GM19328 (cell line): ENCODE results near the gene MINK1.
"Not testable (repeated sequence)": the region's sequence is repeated elsewhere in the genome, so short reads cannot be mapped to it uniquely, and the experiment has no call there.

ENCODE experiments used
- ATAC-seq: cut with Tn5 transposase; IDR thresholded peaks from one replicate; pipeline ENCODE4 v1.9.1; 2021; ENCODE audit warnings: mild to moderate bottlenecking, moderate library complexity; ENCODE audit not compliant: unreplicated experiment

The MINK1 gene

DNA sequence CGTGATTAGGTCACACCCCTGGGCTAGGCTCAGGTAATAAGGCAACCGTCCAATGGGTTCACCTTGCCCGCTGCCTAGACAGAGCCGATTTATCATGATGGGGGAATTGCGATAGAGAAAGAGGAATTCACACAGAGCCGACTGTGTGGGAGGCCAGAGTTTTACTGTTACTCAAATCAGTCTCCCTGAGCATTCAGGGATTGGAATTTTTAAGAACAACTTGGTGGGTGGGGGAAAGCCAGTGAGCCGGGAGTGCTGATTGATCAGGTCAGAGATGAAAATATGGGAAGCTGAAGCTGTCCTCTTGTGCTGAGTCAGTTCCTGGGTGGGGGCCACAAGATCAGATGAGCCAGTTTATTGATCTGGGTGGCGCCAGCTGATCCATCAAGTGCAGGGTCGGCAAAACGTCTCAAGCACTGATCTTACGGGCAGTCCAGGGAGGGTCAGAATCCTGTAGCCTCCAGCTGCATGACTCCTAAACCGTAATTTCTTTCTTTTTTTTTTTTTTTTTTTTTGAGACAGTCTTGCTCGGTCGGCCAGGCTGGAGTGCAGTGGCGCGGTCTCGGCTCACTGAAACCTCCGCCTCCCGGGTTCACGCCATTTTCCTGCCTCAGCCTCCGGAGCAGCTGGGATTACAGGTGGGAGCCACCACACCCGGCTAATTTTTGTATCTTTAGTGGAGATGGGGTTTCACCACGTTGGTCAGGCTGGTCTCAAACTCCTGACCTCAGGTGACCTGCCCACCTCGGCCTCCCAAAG is 93.6 kb downstream of the MINK1 start:
- ATAC-seq: not testable (repeated sequence)

DNA sequence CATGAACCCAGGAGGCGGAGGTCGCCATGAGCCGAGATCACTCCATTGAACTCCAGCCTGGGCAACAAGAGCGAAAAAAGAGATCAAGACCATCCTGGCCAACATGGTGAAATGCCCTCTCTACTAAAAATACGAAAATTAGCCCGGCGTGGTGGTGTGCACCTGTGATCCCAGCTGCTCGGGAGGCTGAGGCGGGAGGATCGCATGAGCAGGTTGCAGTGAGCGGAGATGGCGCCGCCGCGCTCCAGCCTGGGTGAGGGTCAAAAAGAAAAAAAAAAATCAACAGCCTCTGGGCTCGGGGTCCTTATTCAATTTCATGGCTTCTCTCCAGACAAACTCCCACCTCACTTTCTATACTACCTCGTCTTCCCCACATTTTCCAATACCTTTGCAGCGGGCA is 95.7 kb downstream of the MINK1 start:
- no peak for ATAC-seq

DNA sequence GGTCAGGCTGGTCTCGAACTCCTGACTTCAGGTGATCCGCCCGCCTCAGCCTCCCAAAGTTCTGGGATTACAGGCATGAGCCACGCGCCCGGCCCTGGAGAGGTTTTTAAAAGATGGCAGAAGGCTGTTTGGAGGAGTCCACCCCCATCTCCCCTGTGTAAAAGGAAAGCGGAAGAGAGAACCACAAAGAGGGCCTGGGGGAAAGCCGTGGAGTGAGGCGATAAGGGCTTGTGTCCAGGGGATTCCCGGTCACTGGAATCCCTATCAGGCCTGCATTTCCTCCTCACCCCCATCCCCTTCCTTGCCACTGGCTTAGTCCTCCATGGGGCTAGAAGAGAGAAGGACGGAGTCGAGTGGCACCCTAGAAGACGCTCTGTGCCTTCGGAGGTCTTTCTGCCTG is 98.8 kb downstream of the MINK1 start, which contains the start of gene GP1BA:
Gene GP1BA (plus strand): TSS at position 315 of the 400 bp plus-strand sequence. CDS start 328 bp downstream, outside the sequence.
- ATAC-seq: no peak

DNA sequence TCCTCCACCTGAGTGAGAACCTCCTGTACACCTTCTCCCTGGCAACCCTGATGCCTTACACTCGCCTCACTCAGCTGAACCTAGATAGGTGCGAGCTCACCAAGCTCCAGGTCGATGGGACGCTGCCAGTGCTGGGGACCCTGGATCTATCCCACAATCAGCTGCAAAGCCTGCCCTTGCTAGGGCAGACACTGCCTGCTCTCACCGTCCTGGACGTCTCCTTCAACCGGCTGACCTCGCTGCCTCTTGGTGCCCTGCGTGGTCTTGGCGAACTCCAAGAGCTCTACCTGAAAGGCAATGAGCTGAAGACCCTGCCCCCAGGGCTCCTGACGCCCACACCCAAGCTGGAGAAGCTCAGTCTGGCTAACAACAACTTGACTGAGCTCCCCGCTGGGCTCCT is 99.6 kb downstream of the MINK1 start:
- no peak for ATAC-seq

DNA sequence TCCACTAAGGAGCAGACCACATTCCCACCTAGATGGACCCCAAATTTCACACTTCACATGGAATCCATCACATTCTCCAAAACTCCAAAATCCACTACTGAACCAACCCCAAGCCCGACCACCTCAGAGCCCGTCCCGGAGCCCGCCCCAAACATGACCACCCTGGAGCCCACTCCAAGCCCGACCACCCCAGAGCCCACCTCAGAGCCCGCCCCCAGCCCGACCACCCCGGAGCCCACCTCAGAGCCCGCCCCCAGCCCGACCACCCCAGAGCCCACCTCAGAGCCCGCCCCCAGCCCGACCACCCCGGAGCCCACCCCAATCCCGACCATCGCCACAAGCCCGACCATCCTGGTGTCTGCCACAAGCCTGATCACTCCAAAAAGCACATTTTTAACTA is 100.5 kb downstream of the MINK1 start:
- ATAC-seq: no peak

DNA sequence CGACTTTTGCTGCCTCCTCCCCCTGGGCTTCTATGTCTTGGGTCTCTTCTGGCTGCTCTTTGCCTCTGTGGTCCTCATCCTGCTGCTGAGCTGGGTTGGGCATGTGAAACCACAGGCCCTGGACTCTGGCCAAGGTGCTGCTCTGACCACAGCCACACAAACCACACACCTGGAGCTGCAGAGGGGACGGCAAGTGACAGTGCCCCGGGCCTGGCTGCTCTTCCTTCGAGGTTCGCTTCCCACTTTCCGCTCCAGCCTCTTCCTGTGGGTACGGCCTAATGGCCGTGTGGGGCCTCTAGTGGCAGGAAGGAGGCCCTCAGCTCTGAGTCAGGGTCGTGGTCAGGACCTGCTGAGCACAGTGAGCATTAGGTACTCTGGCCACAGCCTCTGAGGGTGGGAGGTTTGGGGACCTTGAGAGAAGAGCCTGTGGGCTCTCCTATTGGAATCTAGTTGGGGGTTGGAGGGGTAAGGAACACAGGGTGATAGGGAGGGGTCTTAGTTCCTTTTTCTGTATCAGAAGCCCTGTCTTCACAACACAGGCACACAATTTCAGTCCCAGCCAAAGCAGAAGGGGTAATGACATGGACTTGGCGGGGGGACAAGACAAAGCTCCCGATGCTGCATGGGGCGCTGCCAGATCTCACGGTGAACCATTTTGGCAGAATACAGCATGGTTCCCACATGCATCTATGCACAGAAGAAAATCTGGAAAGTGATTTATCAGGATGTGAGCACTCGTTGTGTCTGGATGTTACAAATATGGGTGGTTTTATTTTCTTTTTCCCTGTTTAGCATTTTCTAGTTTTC is 101.2 kb downstream of the MINK1 start:
- ATAC-seq: no peak

DNA sequence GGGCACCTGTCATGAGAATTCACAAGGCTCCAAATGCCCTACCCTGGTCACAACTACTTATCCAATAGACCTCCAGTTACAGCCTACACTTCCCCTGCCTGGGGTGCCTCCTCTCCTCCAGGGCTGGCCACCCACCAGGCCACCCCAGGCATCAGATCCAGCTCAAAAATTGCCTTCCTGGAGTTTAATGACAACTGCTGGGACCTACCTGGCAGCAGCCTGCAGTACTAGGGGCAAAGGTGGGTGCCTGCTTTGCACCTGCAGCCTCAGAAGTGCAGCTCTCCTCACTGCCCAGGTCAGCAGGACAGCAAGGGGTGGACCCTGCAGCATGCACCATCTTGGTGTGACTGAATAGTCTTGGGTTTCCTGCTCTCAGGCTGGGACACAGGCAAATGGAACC is 102.5 kb downstream of the MINK1 start:
- ATAC-seq: no peak

DNA sequence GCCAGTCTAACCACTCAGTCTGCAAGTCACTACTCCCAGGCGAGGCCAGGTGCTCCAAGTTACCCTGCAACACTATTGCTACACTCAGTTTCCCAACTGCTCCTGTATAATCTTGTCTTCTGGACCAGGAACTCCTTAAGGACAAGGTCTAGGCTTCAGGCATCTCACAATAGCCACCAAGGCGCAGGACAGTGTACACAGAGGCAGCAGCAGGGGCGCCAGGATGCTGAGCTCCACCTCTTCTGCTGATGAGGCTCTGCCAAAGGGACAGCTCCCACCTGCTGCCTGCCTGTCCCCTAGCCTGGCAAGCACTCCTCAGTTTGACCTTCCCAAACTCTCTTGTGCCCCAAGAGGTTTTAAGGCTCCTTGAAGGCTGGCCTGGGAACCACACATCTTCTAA is 103.3 kb downstream of the MINK1 start:
- no peak for ATAC-seq

DNA sequence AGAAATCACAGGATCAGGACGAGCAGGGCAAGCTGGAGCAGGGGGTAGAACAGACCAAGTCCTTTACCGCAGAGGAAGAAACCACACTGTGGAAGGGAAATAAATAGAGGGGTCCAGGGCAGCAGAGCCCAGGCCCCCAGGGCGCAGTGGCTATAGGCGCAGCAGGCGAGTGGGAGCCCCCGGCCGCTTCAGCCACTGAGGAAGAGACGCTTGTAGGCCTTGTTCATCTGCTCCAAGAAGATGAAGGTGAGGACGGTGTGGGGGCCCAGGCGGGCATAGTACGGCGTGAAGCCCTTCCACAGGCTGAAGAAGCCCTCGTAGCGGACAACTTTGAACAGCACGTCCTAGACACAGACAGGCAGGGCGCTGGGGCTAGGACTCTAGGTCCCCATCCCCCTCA is 104.4 kb downstream of the MINK1 start:
- no peak for ATAC-seq

DNA sequence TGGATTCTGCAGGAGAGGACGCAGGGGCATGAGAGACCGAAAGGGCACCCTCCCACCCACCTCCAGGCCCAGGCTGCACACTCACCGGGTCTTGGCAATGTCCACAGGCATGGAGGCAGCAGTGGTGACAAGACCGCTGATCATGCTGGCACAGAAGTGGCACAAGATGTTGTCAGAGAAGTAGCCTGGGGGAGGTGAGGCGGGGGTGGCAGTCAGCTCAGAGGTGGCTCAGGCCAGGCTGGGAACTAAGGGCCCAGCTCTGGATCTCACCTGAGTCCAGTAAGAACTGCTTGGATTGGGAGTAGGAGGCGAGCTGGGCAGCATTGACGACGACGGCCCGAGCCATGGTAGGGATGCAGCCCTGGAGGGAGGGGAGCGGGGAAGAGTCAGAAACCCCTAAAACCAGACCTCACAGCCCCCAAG is 104.9 kb downstream of the MINK1 start:
- ATAC-seq: no peak

DNA sequence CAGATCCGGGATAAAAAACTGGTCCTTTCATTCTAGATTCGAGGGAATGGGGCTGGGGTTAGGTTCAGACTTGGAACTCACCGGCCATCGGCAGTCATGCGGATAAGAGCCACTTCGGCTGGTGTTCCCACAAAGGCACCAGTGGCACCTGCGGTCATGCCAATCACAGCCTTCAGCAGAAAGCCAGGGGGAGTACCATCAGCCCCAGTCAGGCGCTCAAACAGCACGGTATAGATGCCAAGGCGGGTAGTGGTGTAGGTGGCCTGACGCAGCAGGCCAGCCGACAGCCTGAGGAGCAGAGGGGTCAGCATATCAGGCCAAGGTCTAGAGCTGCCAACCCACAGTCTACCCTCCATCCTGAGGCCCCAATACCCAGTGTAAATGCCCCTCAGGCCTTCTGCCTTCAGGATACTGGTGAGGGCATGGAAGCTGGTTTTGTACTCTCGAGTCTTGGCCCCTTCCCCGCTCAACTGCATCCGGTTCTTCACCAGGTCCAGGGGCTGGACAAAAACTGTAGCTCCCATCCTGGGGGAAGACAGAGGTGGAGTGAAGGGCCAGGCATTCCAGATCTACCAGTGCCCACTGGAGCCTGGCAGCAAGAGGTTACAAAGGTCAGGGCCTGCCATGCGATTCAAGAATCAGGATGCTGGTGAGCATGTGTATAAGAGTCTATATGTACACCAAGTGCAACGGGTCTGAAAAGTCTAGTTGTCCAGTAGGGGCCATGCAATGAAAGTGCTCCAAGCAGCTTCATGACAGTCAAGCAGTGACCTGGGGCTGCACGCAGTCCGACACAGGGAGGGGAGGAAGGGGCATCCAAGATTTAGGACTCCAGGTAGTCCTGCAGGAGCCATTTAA is 105.8 kb downstream of the MINK1 start:
- ATAC-seq: no peak

DNA sequence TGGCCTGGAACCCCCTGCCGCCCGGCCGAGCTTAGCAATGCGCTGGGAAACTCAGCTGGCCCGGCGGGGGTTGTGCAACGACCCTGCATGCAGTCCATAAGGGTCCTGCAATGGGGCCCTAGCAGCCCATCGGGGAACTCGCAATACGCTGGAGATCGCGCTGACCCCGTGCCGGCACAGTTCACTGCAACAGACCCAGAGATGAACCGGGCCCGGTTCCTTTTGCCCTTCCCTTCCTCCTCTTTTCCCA is 106.3 kb downstream of the MINK1 start:
- peak; percentile 9 for ATAC-seq

DNA sequence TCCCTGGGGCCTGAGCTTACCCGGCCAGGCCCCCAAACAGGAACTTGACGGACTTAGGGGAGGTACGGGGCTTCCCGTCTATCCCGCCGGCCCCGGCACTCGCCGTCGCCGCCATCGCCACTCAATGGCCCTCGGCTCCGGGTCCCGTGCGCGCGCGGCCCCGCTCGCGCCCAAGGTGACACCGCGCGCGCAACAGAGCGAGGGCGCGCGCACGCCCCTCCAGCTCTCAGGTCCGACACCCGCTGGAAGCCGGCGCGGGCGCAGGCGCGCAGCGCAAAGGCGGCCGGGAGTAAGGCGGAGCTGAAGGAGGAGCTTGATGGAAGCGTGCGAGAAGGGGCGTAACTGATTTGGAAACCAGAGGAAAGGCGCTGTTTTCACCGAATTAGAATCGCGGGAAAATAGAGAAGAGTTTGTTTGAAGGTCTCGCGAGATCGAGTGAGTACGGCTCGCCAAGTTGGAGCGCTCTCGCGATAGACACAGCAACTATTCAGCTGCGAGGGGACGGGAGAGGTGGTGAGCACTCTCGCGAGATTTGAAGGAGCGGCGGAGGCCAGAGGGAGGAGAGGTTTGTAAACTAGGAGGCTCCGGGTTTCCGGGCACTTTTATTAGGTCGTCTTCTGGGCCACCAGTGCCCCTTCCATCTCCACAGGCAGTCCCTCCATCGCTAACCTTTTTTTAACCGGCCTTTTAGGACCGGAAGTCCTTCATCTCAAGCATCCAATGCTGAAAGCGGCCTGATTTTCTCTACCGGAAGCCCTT is 106.8 kb downstream of the MINK1 start, which contains the start of the genes RNF167 and SLC25A11:
Gene RNF167 (plus strand): TSS at position 473 of the 759 bp plus-strand sequence. CDS start 642 bp downstream, outside the sequence.
Gene SLC25A11 (minus strand): TSS at position 251 of the 759 bp plus-strand sequence. CDS start 136 bp downstream, at position 115.
- ATAC-seq: peak; percentile 72

DNA sequence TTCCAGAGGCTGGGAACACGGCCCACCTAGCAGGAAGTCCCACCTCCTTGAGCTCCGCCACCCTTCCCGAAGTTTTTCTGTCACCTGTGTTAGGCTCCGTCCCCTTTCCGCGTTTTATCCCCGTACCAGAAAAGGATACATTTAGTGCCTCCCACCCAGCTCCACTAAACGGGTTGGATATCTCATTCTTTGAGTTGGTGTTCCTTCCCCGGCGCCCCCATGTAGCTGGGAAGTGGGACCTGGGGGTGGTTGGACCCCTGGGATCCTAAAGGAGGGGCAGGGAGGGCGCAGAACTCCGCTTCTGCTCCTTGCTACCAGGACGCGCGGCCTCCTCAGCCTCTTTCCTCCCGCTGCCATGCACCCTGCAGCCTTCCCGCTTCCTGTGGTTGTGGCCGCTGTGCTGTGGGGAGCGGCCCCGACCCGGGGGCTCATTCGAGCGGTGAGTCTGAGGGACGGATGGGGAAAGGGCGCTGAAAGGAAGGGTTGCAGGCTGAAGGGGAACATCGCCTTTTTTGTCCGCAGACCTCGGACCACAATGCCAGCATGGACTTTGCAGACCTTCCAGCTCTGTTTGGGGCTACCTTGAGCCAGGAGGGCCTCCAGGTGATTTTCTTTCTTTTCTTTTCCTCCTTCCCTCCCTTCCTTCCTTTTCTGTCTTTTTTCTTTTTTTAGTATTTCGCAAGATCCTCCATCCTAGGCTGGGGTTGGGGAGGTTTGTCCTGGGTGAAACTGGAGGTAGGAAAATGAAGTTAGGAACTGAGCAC is 107.6 kb downstream of the MINK1 start:
- ATAC-seq: no peak

DNA sequence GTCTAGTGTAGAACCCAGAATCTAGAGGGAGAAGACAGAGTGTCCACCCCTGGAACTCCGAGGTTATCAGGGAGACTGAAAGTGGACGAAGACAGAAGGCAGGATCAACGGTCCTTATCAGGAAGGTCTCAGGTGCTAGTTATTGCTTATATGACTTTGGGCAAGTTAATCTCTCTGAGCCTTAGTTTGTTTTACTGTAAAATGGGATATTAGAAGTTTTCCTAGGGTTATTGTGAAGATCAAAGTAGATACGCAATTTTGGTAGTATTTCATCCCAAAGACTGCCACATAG is 108.1 kb downstream of the MINK1 start:
- no peak for ATAC-seq

DNA sequence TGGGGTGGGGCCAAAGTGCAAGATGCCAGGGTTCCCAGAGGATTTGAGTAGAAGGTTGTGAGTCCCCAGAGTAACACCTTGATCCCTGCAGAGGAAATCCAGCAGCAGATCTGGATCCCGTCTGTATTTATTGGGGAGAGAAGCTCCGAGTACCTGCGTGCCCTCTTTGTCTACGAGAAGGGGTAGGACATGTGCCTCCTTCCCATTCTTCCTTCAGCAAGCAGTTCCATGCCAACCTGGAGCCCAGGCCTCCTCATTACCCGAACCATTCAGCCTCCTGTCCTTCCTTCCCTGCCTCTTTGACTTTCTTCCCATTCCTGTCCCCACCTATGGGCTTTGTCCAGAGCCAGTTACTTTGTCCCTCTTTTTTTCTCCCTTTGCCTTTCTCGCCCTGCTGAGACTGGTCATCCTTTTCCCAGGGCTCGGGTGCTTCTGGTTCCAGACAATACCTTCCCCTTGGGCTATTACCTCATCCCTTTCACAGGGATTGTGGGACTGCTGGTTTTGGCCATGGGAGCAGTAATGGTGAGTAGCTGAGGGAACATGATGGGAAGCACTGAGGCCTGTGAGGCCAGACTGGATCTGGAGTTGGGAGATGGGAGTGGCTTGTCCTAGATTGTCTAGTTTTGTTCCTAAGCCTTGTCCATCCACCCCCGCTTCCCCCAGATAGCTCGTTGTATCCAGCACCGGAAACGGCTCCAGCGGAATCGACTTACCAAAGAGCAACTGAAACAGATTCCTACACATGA is 109.8 kb downstream of the MINK1 start:
- ATAC-seq: no peak

DNA sequence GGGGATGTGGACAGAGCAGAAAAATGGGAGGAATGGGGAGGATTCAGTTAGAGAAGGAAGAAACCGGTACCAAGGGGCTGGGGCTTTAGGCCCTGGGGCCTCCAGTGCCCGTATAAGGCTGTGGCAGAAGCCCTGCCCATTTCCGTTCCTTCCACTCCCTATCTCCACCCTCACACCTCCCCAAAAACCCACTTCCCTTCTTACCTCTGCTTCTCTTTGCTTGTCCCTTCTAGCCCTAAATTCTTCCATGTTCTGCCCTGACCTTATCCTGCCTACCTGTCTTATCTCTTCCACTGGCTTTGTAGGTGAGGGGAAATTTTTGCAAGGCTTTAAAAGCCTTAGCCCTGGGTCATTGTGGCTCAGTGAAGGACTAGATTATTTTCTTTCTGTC is 111.0 kb downstream of the MINK1 start:
- no peak for ATAC-seq

DNA sequence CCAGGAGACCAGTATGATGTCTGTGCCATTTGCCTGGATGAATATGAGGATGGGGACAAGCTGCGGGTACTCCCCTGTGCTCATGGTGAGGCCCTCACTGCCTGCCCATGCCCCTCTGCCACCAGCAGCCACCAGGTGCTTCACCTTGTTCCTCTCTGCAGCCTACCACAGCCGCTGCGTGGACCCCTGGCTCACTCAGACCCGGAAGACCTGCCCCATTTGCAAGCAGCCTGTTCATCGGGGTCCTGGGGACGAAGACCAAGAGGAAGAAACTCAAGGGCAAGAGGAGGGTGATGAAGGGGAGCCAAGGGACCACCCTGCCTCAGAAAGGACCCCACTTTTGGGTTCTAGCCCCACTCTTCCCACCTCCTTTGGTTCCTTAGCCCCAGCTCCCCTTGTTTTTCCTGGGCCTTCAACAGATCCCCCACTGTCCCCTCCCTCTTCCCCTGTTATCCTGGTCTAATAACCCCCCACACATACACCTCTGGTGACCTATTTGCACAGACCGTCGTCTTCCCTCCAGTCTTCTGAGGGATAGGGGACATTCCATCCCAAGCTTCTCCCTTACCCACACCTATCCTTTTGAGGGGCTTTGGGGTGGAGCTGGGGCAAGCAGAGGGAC is 111.5 kb downstream of the MINK1 start:
- no peak for ATAC-seq
